KMS-11 (cell line): ENCODE measurements around the gene ARL13B.

Experiments
- H2AFZ ChIP-seq: fragments of 200-600 bp; sonication (generic); 2 replicates; pipeline ENCODE4 v1.6.1; 2016; ENCODE audit warnings: antibody characterized with exemption, mixed run types, low read depth
- H3K27ac ChIP-seq: fragments of 200-600 bp; sonication (generic); 2 replicates; pipeline ENCODE4 v1.6.1; 2016; ENCODE audit warnings: mild to moderate bottlenecking, mixed run types
- H3K27me3 ChIP-seq: fragments of 200-600 bp; sonication (generic); 2 replicates; pipeline ENCODE4 v1.6.1; 2017; ENCODE audit warnings: mild to moderate bottlenecking, low read depth, mixed run types, moderate library complexity; ENCODE audit not compliant: insufficient read depth
- H3K36me3 ChIP-seq: fragments of 200-600 bp; sonication (generic); 2 replicates; pipeline ENCODE4 v1.6.1; 2017; ENCODE audit warnings: mild to moderate bottlenecking, mixed run types; ENCODE audit not compliant: insufficient read depth
- H3K4me1 ChIP-seq: fragments of 200-600 bp; sonication (generic); 2 replicates; pipeline ENCODE4 v1.6.1; 2016; ENCODE audit warnings: mild to moderate bottlenecking, low read depth, mixed run types; ENCODE audit not compliant: poor library complexity, severe bottlenecking
- H3K4me2 ChIP-seq: fragments of 200-600 bp; sonication (generic); 2 replicates; pipeline ENCODE4 v1.7.0; 2016; ENCODE audit warnings: mild to moderate bottlenecking, mixed run types
- H3K4me3 ChIP-seq: fragments of 200-600 bp; sonication (generic); IDR thresholded peaks from 2 replicates; pipeline ENCODE4 v1.6.1; 2017; ENCODE audit warnings: low read depth, low read length, mixed read lengths; ENCODE audit not compliant: insufficient read depth
- H3K79me2 ChIP-seq: fragments of 200-600 bp; sonication (generic); 2 replicates; pipeline ENCODE4 v1.6.1; 2016; ENCODE audit warnings: low read depth, mixed run types; ENCODE audit not compliant: insufficient read depth
- H3K9ac ChIP-seq: fragments of 200-600 bp; sonication (generic); 2 replicates; pipeline ENCODE4 v1.6.1; 2016; ENCODE audit warnings: mild to moderate bottlenecking, mixed run types
- H4K20me1 ChIP-seq: fragments of 200-600 bp; sonication (generic); 2 replicates; pipeline ENCODE4 v1.6.1; 2016; ENCODE audit warnings: mild to moderate bottlenecking, mixed run types; ENCODE audit not compliant: insufficient read depth
- TF ChIP-seq, protein P1 (sequence below): fragments of 200-600 bp; sonication (generic); conservative IDR thresholded peaks from 2 replicates; pipeline ENCODE4 v1.6.1; 2017; ENCODE audit warnings: low read depth, mild to moderate bottlenecking, antibody characterized with exemption, low read length, moderate library complexity, mixed read lengths

The ARL13B gene

DNA sequence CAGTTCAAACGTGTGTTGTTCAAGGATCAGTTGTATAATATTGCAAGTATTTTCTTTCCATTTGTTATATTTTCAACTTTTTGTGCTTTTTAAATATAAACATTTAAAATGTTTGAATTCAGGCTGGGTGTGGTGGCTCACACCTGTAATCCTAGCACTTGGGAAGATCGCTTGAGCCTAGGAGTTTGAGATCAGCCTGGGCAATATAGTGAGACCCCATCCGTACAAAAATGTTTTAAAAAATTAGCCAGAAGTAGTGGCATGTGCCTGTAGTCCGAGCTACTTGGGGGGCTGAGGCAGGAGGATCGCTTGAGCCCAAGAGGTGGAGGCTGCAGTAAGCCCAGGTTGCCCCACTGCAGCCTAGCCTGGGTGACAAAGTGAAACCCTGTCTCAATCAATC is 4.7 kb downstream of the ARL13B start:
- no peak overlapping the region for H2AFZ ChIP-seq
- peaks cover 22% of the 10 kb centered on the region for H3K79me2 ChIP-seq
- no peaks in the 10 kb centered on the region for H4K20me1 ChIP-seq
- no peak overlapping the region for H3K4me3 ChIP-seq
- no peaks in the 10 kb centered on the region for H3K27me3 ChIP-seq
- no peak overlapping the region for H3K4me2 ChIP-seq
- TF ChIP-seq, protein P1, sequence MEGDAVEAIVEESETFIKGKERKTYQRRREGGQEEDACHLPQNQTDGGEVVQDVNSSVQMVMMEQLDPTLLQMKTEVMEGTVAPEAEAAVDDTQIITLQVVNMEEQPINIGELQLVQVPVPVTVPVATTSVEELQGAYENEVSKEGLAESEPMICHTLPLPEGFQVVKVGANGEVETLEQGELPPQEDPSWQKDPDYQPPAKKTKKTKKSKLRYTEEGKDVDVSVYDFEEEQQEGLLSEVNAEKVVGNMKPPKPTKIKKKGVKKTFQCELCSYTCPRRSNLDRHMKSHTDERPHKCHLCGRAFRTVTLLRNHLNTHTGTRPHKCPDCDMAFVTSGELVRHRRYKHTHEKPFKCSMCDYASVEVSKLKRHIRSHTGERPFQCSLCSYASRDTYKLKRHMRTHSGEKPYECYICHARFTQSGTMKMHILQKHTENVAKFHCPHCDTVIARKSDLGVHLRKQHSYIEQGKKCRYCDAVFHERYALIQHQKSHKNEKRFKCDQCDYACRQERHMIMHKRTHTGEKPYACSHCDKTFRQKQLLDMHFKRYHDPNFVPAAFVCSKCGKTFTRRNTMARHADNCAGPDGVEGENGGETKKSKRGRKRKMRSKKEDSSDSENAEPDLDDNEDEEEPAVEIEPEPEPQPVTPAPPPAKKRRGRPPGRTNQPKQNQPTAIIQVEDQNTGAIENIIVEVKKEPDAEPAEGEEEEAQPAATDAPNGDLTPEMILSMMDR = no peak
- peaks cover 16% of the 10 kb centered on the region for H3K4me1 ChIP-seq
- H3K27ac ChIP-seq = no peak overlapping the region
- H3K9ac ChIP-seq = no peak overlapping the region
- H3K36me3 ChIP-seq = no peaks in the 10 kb centered on the region

DNA sequence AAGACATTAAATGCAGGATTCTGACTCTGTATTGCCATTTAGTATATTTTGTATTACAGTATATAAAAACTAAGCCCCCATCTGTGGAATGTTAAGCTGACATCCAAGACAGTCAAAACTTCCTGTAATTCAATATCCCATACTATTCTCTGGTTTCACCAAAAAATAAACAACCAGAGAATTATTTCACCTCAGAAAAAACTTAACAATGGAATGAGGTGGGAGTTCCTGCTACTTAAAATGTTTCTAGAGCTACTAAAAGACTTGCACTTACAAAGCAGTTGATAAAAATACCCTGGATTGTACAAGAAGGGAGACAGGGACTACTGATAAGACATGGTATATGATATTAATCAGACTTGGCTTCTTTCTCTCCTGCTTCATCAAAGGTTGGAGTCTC is 8.3 kb downstream of the ARL13B start:
- H3K4me1 ChIP-seq = peaks cover 7% of the 10 kb centered on the region
- H3K4me3 ChIP-seq = no peak overlapping the region
- H3K4me2 ChIP-seq = no peak overlapping the region
- H4K20me1 ChIP-seq = no peaks in the 10 kb centered on the region
- peaks cover 8% of the 10 kb centered on the region for H3K79me2 ChIP-seq
- no peak overlapping the region for H3K27ac ChIP-seq
- H3K36me3 ChIP-seq = no peaks in the 10 kb centered on the region
- TF ChIP-seq, protein P1 = no peak
- H2AFZ ChIP-seq = no peak overlapping the region
- no peaks in the 10 kb centered on the region for H3K27me3 ChIP-seq
- H3K9ac ChIP-seq = no peak overlapping the region

DNA sequence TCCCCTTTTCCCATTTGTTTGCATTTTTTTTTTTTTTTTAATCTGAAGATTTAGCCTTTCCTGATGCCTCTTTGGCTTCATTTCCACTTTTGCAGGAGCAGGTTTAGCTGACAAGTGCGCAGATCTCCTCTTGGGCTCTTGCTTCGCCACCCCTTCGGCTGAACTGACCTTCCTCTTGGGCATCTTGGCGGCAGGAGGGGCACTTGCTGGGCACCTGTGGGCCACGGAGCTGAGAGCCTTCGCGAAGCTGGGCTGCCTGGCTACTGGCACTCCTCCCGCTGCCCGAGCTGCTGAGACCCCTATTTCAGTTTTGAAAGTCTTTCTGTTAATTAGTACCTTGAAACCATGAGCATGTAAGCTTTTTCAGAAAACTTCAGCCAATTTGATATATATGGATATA is 8.8 kb downstream of the ARL13B start:
- H3K27me3 ChIP-seq = no peaks in the 10 kb centered on the region
- H4K20me1 ChIP-seq = no peaks in the 10 kb centered on the region
- TF ChIP-seq, protein P1 = no peak
- H3K4me2 ChIP-seq = no peak overlapping the region
- H2AFZ ChIP-seq = no peak overlapping the region
- peaks cover 8% of the 10 kb centered on the region for H3K79me2 ChIP-seq
- no peak overlapping the region for H3K9ac ChIP-seq
- H3K36me3 ChIP-seq = no peaks in the 10 kb centered on the region
- H3K4me3 ChIP-seq = no peak overlapping the region
- peaks cover 7% of the 10 kb centered on the region for H3K4me1 ChIP-seq
- H3K27ac ChIP-seq = no peak overlapping the region

DNA sequence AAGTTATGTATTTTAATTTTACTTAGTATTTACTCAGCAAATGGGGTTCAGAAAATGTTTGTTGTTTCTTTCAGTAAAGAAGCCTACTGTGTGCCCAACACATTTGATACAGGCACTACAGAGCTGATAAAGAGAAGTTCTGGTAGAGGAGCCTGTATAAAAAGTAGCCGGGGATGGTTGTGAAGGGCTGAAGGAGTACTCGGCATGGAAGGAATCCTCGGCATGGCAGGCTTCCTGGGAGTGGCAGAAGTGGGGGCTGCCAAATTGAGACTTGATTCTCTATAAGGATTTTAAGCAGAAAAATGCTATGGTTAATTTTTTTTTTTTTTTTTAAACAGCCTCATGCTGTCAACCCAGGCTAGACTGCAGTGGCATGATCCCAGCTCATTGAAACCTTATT is 9.3 kb downstream of the ARL13B start:
- Histone ChIP-seq H3K4me3 (no peak overlapping the region), H3K4me1 (peaks cover 7% of the 10 kb centered on the region), H3K79me2 (peaks cover 8% of the 10 kb centered on the region), H3K27ac (no peak overlapping the region), H3K36me3 (no peaks in the 10 kb centered on the region), H3K4me2 (no peak overlapping the region), H2AFZ (no peak overlapping the region), H3K9ac (no peak overlapping the region), H3K27me3 (no peaks in the 10 kb centered on the region), H4K20me1 (no peaks in the 10 kb centered on the region)
- TF ChIP-seq, protein P1 = no peak
